ENCODE measurements around the gene PAX1. TPM values are rescaled to one million over a fixed set of nuclear protein-coding genes. Genes with fewer than 3 reads are reported as not detected.

The PAX1 gene
- total and polyA plus RNA-seq, 2 of the 13 experiments (the other 11 are each of a cell fraction or from before 2014, with no cell fraction given): not detected

DNA sequence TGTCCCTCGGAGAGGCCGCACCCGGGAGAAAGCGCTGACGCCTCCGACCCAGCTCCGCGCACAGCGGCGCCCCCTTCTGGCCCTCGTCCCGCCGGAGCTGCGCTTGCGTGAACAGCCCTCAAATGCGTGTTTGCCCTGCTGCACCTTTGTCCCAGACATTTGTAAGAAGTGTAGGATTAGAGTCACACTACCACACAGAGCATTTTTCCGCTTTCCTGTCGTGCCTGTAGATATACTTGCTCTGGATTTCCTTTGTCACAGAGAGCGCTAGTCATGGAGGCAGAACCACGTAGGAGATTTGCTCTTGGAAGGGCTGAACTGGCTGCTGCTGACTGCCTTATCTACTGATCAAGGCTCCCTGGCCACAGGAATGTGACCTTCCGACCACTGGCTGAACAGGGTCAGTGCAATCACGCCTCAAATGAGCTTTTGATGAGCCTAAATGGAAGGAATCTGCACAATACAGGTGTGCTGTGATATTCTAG lies 62.3 kb downstream of the PAX1 start (continued):
- peak; percentile 38 for TF ChIP-seq U2AF1 (optimal IDR thresholded peaks at IDR 0.05; ENCODE audit: low read depth, low read length)
- TF ChIP-seq TCF7 (IDR thresholded peaks at IDR 0.05; ENCODE audit: low read depth): peak; percentile 83
- TF ChIP-seq, protein P1, sequence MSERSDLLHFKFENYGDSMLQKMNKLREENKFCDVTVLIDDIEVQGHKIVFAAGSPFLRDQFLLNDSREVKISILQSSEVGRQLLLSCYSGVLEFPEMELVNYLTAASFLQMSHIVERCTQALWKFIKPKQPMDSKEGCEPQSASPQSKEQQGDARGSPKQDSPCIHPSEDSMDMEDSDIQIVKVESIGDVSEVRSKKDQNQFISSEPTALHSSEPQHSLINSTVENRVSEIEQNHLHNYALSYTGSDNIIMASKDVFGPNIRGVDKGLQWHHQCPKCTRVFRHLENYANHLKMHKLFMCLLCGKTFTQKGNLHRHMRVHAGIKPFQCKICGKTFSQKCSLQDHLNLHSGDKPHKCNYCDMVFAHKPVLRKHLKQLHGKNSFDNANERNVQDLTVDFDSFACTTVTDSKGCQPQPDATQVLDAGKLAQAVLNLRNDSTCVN (CRISPR knock-in tag; IDR thresholded peaks at IDR 0.05; ENCODE audit: borderline replicate concordance): 0 out of 2 replicates have a peak, but pooled peaks have one; percentile 51
- TF ChIP-seq FOSL2 (CRISPR knock-in tag; IDR thresholded peaks at IDR 0.05): peak; percentile 56
- TF ChIP-seq NR2F2 (IDR thresholded peaks at IDR 0.05; ENCODE audit: borderline replicate concordance, low read depth): peak; percentile 99
- TF ChIP-seq ZNF674 (CRISPR knock-in tag; IDR thresholded peaks at IDR 0.05; ENCODE audit: low read depth): no peak
- peak; percentile 84; the same call in 1 of the 2 replicates for TF ChIP-seq TBX3 (IDR thresholded peaks at IDR 0.05; ENCODE audit: borderline replicate concordance)
- TF ChIP-seq, protein P2, sequence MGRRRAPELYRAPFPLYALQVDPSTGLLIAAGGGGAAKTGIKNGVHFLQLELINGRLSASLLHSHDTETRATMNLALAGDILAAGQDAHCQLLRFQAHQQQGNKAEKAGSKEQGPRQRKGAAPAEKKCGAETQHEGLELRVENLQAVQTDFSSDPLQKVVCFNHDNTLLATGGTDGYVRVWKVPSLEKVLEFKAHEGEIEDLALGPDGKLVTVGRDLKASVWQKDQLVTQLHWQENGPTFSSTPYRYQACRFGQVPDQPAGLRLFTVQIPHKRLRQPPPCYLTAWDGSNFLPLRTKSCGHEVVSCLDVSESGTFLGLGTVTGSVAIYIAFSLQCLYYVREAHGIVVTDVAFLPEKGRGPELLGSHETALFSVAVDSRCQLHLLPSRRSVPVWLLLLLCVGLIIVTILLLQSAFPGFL (CRISPR knock-in tag; IDR thresholded peaks at IDR 0.05): 0 out of 2 replicates have a peak, but pooled peaks have one; percentile 26
- TF ChIP-seq, protein P3, sequence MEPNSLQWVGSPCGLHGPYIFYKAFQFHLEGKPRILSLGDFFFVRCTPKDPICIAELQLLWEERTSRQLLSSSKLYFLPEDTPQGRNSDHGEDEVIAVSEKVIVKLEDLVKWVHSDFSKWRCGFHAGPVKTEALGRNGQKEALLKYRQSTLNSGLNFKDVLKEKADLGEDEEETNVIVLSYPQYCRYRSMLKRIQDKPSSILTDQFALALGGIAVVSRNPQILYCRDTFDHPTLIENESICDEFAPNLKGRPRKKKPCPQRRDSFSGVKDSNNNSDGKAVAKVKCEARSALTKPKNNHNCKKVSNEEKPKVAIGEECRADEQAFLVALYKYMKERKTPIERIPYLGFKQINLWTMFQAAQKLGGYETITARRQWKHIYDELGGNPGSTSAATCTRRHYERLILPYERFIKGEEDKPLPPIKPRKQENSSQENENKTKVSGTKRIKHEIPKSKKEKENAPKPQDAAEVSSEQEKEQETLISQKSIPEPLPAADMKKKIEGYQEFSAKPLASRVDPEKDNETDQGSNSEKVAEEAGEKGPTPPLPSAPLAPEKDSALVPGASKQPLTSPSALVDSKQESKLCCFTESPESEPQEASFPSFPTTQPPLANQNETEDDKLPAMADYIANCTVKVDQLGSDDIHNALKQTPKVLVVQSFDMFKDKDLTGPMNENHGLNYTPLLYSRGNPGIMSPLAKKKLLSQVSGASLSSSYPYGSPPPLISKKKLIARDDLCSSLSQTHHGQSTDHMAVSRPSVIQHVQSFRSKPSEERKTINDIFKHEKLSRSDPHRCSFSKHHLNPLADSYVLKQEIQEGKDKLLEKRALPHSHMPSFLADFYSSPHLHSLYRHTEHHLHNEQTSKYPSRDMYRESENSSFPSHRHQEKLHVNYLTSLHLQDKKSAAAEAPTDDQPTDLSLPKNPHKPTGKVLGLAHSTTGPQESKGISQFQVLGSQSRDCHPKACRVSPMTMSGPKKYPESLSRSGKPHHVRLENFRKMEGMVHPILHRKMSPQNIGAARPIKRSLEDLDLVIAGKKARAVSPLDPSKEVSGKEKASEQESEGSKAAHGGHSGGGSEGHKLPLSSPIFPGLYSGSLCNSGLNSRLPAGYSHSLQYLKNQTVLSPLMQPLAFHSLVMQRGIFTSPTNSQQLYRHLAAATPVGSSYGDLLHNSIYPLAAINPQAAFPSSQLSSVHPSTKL (CRISPR knock-in tag; IDR thresholded peaks at IDR 0.05): peak; percentile 83
- peak; percentile 78; the same call in 1 of the 2 replicates for TF ChIP-seq ZNF614 (CRISPR knock-in tag; IDR thresholded peaks at IDR 0.05; ENCODE audit: borderline replicate concordance)
- peak; percentile 94 for TF ChIP-seq KDM2A (CRISPR knock-in tag; IDR thresholded peaks at IDR 0.05; ENCODE audit: borderline replicate concordance, low read depth)
- no peak for TF ChIP-seq CHCHD3 (CRISPR knock-in tag; IDR thresholded peaks at IDR 0.05)
- TF ChIP-seq, protein P4, sequence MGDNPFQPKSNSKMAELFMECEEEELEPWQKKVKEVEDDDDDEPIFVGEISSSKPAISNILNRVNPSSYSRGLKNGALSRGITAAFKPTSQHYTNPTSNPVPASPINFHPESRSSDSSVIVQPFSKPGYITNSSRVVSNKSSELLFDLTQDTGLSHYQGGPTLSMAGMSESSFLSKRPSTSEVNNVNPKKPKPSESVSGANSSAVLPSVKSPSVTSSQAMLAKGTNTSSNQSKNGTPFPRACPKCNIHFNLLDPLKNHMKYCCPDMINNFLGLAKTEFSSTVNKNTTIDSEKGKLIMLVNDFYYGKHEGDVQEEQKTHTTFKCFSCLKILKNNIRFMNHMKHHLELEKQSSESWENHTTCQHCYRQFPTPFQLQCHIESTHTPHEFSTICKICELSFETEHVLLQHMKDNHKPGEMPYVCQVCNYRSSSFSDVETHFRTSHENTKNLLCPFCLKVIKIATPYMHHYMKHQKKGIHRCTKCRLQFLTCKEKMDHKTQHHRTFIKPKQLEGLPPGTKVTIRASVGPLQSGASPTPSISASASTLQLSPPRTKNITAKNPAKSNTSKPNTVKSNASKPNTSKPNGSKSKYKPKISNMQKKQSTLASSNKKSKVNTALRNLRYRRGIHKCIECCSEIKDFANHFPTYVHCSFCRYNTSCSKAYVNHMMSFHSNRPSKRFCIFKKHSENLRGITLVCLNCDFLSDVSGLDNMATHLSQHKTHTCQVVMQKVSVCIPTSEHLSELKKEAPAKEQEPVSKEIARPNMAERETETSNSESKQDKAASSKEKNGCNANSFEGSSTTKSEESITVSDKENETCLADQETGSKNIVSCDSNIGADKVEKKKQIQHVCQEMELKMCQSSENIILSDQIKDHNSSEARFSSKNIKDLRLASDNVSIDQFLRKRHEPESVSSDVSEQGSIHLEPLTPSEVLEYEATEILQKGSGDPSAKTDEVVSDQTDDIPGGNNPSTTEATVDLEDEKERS (CRISPR knock-in tag; IDR thresholded peaks at IDR 0.05): no peak
- TF ChIP-seq, protein P5, sequence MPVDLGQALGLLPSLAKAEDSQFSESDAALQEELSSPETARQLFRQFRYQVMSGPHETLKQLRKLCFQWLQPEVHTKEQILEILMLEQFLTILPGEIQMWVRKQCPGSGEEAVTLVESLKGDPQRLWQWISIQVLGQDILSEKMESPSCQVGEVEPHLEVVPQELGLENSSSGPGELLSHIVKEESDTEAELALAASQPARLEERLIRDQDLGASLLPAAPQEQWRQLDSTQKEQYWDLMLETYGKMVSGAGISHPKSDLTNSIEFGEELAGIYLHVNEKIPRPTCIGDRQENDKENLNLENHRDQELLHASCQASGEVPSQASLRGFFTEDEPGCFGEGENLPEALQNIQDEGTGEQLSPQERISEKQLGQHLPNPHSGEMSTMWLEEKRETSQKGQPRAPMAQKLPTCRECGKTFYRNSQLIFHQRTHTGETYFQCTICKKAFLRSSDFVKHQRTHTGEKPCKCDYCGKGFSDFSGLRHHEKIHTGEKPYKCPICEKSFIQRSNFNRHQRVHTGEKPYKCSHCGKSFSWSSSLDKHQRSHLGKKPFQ (CRISPR knock-in tag; IDR thresholded peaks at IDR 0.05; ENCODE audit: insufficient replicate concordance): no peak
- TF ChIP-seq ZC3H13 (CRISPR knock-in tag; IDR thresholded peaks at IDR 0.05): no peak
- TF ChIP-seq GATAD2A (CRISPR knock-in tag; IDR thresholded peaks at IDR 0.05): peak; percentile 46; the same call in 1 of the 2 replicates

Data from HepG2 (cell line).